Body of pancreas (tissue), 4 donors: ENCODE data around the gene TESK2. TPM values are rescaled to one million over a fixed set of nuclear protein-coding genes. Genes with fewer than 3 reads are reported as not detected.
A peak's percentile ranks its signal among the peaks of the same experiment; 100 is the strongest.

Source experiments
- ATAC-seq: fragments of 150-250 bp; one replicate; pipeline ENCODE4 v1.9.1; 2016
- DNase-seq, 4 donors: peaks; one replicate each; pipeline ENCODE4 v3.0.0-alpha.2; 2019
- H3K27ac ChIP-seq, 4 donors: fragments of 200-600 bp; sonication (generic); 1 replicate in 3 of 4; 2 replicates in 1 of 4; pipeline versions ENCODE4 v1.5.1 to v1.6.1; 2016 to 2019; ENCODE audit warnings: mild to moderate bottlenecking in 1 of 4, mixed read lengths in 1 of 4, moderate library complexity in 1 of 4
- H3K27me3 ChIP-seq, 2 donors: fragments of 200-600 bp; sonication (generic); one replicate each; pipeline ENCODE4 v1.6.0; 2016; ENCODE audit warnings: mild to moderate bottlenecking in 1 of 2
- H3K36me3 ChIP-seq, 2 donors: fragments of 200-600 bp; sonication (generic); replicated peaks in 1 of 2; 2 replicates each; pipeline ENCODE4 v1.5.1; 2016; ENCODE audit warnings: low read depth in 2 of 2; ENCODE audit not compliant: insufficient read depth in 1 of 2
- H3K4me1 ChIP-seq: fragments of 200-600 bp; sonication (generic); one replicate; pipeline ENCODE4 v1.6.0; 2016
- H3K4me3 ChIP-seq, 2 donors: fragments of 200-600 bp; sonication (generic); 1 replicate in 1 of 2; 2 replicates in 1 of 2; pipeline ENCODE4 v1.5.1; 2016 to 2019
- H3K9me3 ChIP-seq, 3 donors: fragments of 200-600 bp; sonication (generic); 1 replicate in 2 of 3; 2 replicates in 1 of 3; pipeline ENCODE4 v1.5.1; 2016
- CTCF ChIP-seq, 7 experiments: fragments of 450-650 bp in 4 of 7; fragments of 200-600 bp in 3 of 7; sonication (generic) in 3 of 7; IDR thresholded peaks; one replicate each; pipeline ENCODE4 v1.5.1; 2016 to 2019; ENCODE audit warnings: antibody characterized with exemption in 7 of 7
- POLR2A ChIP-seq, 3 donors: fragments of 450-650 bp; IDR thresholded peaks; one replicate each; pipeline ENCODE4 v1.6.1; 2016; ENCODE audit warnings: antibody characterized with exemption in 3 of 3, mild to moderate bottlenecking in 2 of 3
- WGBS, 2 donors: methylation state at CpG; one replicate each; pipeline ENCODE4 v1.1.5; 2017; 5-methylcytosine and 5-hydroxymethylcytosine counted together
- intact Hi-C: fragments of 100-400 bp; cut with DNase I; formaldehyde crosslinking; loops from one replicate; pipeline ENCODE4 v1.15.1; 2023
- total RNA-seq, 2 donors: library from RNA; depleted of rRNA; stranded (reverse); fragments of >200 nt; gene quantifications; one replicate each; pipeline ENCODE4 v1.1.0, GENCODE V29; 2016

The TESK2 gene
- total RNA-seq, 2 donors from 2014 or later, result 0.33 to 3.6 TPM

- Histone ChIP-seq H3K27me3 (no peaks in the 10 kb centered on the region), H3K36me3 (no peaks in the 10 kb centered on the region), H3K27ac (peak overlapping the region in 2 of 4 donors; percentile 85 to 94), H3K4me3 (no peak overlapping the region), H3K9me3 (no peaks in the 10 kb centered on the region), H3K4me1 (peaks cover 12% of the 10 kb centered on the region)
- 82 to 83% methylated on average over 16 of the region's 16 CpGs for WGBS, 2 donors
- intact Hi-C loops, result loop anchor here (5.0 kb wide), 1 partner anchor 285 kb away; no protein-coding TSS in a partner anchor
- TF ChIP-seq CTCF (IDR thresholded peaks at IDR 0.05) (no peak), POLR2A (IDR thresholded peaks at IDR 0.05) (no peak)
- DNase-seq, result peak in 1 of 4 donors; percentile 21
- ATAC-seq, result no peak
These were observed 188.3 kb downstream of the TESK2 start for GRCh38 chr1:45302505-45303150.

- Histone ChIP-seq H3K9me3 (no peaks in the 10 kb centered on the region), H3K4me3 (no peak overlapping the region), H3K36me3 (no peaks in the 10 kb centered on the region), H3K27ac (no peak overlapping the region), H3K27me3 (no peaks in the 10 kb centered on the region), H3K4me1 (peaks cover 12% of the 10 kb centered on the region)
- ATAC-seq, result no peak
- no peak for TF ChIP-seq POLR2A (IDR thresholded peaks at IDR 0.05)
- TF ChIP-seq CTCF (IDR thresholded peaks at IDR 0.05), result no peak
- intact Hi-C loops, result loop anchor here (5.0 kb wide), 1 partner anchor 283 kb away; no protein-coding TSS in a partner anchor
- 40 to 47% methylated on average over 2 of the region's 2 CpGs for WGBS, 2 donors
- DNase-seq, result no peak
These were observed 190.3 kb downstream of the TESK2 start for GRCh38 chr1:45300669-45300997.

GRCh38 chr1:45299981-45300668 lies 190.8 kb downstream of the TESK2 start:
- ATAC-seq, result no peak
- no peaks in the 10 kb centered on the region for H3K36me3 ChIP-seq
- WGBS, 2 donors, result 5 to 8% methylated on average over 4 of the region's 4 CpGs
- peak; percentile 46 to 67 (median 58) for DNase-seq
- no peaks in the 10 kb centered on the region for H3K27me3 ChIP-seq
- H3K9me3 ChIP-seq, result no peaks in the 10 kb centered on the region
- no peak for TF ChIP-seq POLR2A (IDR thresholded peaks at IDR 0.05)
- peak in 6 of 7 experiments; percentile 61 to 79 (median 76) for TF ChIP-seq CTCF (IDR thresholded peaks at IDR 0.05)
- peaks cover 11% of the 10 kb centered on the region for H3K4me1 ChIP-seq
- H3K27ac ChIP-seq, result no peak overlapping the region
- intact Hi-C loops, result loop anchor here (5.0 kb wide), 1 partner anchor 283 kb away; no protein-coding TSS in a partner anchor
- H3K4me3 ChIP-seq, result no peak overlapping the region

- WGBS, 2 donors, result 80 to 100% methylated on average over 1 of the region's 1 CpG
- H3K4me1 ChIP-seq, result peaks cover 3% of the 10 kb centered on the region
- H3K4me3 ChIP-seq, result no peak overlapping the region
- ATAC-seq, result no peak
- H3K27ac ChIP-seq, result no peak overlapping the region
- intact Hi-C loops, result no loop called here
- H3K36me3 ChIP-seq, result no peaks in the 10 kb centered on the region
- no peaks in the 10 kb centered on the region for H3K9me3 ChIP-seq
- no peak for DNase-seq
- TF ChIP-seq CTCF (IDR thresholded peaks at IDR 0.05) (no peak), POLR2A (IDR thresholded peaks at IDR 0.05) (no peak)
- no peaks in the 10 kb centered on the region for H3K27me3 ChIP-seq
These were observed 191.7 kb downstream of the TESK2 start for GRCh38 chr1:45299296-45299695.
